RWPE1 (cell line): Measurements from ENCODE around the gene IKZF3.

Source experiments
- CTCF ChIA-PET: fragments of 350-600 bp; sonication (Branson Sonifier 250); formaldehyde crosslinking; extraction: SDS; loops from one replicate; lab custom pipeline; 2021; lab: Yijun Ruan, JAX
- POLR2A ChIA-PET: fragments of 400-600 bp; formaldehyde crosslinking; extraction: SDS; loops from one replicate; lab custom pipeline; 2020; ENCODE audit warnings: antibody characterized with exemption; ENCODE audit not compliant: low non-redundant PET; lab: Yijun Ruan, JAX
- DNase-seq: peaks from one replicate; pipeline ENCODE4 v3.0.0; 2012; ENCODE audit warnings: low spot score
- H3K27ac ChIP-seq: fragments of 450-650 bp; 2 replicates; pipeline ENCODE4 v1.5.1; 2017
- CTCF ChIP-seq: fragments of 450-650 bp; conservative IDR thresholded peaks from 2 replicates; pipeline ENCODE4 v1.5.1; 2017; ENCODE audit warnings: low read depth, mild to moderate bottlenecking

IKZF3 gene

GRCh38 chr17:39709319-39709997, 154.7 kb downstream of the IKZF3 start:
- POLR2A ChIA-PET, result interaction anchor here (0.6 kb wide), 1 partner anchor 154 kb away, joined by 3 read pairs; no protein-coding TSS in a partner anchor
- DNase-seq, result no peak
- CTCF ChIA-PET, result no interaction called here
- TF ChIP-seq CTCF, result no peak
- 0 out of 2 replicates have a peak overlapping the region, but pooled peaks have one; percentile 5 for H3K27ac ChIP-seq
